ENCODE measurements around the gene ADORA2A.

ADORA2A gene

DNA sequence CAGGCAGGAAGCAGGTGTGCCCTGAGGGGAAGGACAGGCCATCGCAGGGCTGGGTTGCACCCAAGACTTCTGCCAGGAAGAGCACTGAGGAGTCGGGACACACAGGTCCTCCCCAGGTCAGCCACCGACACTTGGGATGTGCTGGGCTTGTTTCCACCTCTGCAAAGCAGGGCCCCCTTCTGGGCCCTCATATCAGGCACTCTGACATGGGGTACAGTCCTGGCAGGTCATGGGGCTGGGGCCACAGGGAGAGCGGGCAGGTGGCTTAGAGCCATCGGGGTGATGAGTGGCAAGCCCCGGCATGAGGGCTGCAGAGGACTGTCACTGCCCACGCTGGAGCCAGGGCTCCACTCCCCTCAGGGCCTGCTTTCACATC lies 7.9 kb upstream of the ADORA2A start:
- DNase-seq, result no peak

GRCh38 chr22:24420072-24420976 lies 7.1 kb upstream of the ADORA2A start:
- DNase-seq, result peak; percentile 42

GRCh38 chr22:24420977-24421343 lies 6.4 kb upstream of the ADORA2A start:
- no peak for DNase-seq

- no peak for DNase-seq
Observed at GRCh38 chr22:24421428-24421931, 5.9 kb upstream of the ADORA2A start.

DNA sequence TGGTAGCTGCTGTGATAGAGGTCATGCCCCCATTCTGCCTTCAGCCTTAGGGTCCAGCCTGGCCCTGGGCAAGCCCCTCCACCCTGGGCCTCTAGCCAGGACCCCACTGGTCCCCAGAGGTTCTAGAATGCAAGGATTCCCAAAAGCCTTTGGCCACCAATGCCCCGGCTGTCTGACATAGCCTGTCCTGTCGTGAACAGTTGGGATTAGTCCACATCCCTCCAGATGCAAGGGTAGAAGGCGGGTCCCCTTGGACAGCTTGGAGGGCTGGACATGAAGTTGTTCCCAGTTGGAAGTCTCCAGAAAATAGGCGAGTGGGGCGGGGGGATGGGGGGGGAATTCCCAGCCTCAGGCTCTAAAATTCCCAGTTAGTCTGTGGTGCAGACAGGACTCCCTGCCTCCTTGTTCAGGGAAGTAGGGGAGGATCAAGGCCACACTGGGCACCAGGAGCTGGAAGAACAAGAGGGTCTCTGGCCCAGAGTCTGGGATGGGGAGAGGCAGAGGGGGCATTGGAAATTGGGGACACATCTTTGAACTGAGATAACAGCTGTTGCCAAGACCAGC lies 5.2 kb upstream of the ADORA2A start:
- DNase-seq, result no peak

- no peak for DNase-seq
Observed at GRCh38 chr22:24423519-24424000, 3.8 kb upstream of the ADORA2A start.

DNA sequence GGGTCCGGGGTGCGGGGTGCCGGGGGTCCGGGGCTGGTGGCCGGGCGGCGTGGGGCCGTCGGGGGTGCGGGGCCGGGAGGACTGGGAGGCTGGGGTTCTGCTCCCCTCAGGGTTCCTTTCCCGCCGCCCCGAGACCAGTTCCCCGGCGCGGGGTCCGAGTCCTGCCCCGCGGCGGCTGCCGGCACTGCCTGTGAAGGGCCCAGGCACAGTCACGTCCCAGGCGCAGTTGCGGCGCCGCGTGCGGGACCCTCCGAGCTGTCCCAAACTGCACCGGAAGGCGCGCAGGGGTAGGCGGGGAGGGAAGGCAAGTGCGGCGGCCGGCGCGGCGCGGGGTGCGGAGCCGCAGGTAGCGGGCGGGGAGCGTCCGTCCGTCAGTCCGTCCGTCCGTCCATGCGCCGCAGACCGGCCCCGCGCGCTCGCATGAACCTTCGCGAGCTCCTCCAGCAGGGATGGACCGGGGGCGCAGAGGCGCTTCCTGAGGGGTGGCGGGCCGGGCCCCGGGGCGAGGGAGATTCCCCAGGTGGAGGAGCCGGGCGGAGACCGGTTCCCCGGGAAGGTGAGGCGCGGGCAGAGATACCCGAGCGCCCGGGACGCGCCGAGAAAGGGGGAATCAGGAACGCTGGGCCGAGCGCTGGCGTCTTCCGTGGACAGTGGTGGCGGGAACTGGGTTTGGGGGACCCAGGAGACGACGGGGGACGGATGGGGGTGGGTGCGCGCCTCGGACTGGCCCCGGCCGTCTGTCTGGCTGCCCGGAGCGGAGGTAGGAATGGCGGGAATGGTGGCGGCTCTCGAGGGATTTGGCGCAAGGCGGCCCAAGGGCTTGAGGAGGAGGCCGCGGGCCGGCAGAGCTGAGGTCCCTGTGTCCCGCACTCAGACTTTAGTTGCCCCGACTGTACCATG lies 3.1 kb upstream of the ADORA2A start:
- DNase-seq, result no peak

DNA sequence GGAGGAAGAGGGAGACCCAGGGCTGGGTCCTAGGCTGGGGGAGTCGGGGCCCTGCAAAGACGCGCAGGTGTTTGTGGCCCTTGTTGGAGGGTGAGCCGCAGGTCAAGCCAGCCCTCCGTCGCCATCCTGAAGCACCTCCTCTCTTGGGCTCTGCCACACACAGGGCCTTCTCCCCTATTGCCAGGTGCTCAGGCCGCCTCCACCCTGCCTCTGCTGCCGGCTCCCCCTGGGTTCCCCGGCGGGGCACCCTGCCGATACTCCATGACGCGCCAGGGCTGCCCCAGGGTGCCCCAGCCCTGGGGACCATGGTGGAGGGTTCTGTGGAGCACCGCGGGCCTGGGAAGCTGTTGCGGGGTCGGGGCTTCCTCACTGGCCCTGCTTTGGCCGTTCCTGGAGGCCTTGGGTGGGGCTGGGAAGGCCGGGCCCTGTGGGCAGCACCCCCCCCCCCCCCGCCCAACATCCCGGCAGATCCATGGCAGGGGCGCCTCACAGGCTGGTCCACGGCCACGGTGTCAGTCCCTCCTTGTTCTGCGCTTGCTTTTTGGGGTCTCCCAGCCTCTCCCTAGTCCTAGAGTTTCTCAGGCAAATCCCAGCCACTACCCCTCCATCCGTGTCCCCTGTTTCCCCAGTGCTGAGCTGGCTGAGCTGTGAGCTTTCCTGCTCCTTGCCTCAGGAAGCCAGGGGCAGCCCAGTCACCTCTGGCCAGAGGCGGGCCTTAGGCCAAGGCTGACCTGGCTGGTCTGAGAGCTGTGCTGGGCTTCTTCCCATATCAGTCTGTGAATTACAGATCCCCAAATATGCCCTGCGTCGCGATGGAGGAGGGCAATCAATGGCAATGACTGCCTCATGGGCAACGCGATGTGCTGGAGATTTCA lies 2.3 kb upstream of the ADORA2A start:
- no peak for DNase-seq

DNA sequence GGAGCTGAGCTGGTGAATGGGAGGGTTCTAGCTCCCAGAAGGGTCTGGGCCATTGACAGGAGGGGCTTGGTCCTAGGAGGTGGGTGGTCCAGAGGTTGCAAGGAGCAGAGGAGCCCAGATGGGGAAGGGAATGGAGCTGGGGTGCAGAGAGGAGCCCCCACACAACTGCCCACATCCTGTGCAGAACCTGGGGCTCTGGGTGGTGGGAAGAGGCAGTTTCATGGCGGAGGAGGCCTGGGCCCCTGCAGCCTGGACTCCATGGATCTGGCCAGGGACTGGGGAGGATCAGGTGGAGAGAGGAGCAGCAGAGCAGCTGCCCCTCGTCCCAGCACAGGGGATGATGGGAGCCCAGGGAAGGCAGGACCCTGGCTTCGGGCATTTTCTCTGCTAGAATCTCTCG lies 963 bp upstream of the ADORA2A start:
- DNase-seq, result no peak

DNA sequence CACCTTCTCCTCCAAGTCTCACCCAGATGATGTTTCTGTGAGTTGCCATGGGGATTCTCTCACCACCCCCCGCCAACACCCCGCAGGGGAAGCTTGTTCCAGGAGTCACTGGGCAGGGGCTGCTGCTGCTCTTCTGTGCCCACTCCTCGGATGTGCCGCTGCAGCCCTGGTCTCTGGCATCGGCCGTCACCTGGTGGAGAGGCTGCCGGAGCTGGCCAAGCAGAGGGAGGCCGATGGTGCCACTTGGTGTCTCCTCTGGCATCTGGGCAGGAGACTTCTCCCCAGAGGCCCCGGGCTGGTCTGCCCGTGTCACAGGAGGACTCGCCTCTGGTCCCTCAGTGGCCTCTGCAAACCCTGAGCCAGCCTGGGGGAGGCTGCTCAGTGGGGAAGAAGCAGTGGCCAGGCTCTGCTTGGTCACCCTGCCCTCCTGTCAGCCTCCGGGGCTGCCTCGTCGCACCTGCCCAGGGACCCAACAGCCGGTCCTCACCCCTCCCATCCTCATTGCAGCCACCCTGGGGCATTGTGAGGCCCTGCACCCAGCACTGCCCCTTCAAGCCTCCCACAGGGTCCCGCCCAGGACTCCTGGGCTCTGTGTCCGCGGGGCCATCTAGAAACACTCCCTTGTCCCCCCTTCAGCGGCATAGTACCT lies 424 bp upstream of the ADORA2A start:
- DNase-seq, result no peak

DNA sequence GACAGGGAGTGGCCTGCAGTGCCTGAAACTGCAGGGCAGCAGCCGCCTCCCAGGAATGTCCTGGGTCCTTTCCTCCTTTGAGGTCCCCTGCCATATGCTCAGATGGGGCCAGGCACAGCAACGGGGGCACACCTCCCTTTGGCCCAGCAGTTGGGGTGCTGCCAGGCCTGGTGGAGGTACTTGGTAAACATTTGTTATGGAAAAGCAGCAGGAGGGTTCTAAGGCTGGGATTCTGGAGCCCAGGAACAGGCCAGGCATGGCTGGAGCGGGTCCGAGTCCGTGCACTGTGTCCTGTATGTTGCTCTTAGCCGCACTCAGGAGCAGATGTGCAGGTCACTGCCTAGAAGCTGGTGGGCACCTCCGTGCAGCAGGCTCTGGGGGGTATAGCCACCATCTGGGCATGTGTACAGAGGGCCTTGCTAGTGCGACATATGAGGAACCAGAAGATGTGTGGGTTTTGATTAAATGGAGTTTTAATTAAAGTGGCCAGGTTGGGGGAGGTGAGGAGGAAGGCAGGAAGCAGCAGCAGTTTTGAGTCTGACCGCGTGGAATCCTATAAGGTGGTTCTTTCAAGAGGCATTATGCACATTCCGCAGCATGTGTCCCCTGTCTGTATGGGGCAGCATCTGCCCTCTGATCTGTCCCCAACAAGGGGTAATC lies 1.5 kb downstream of the ADORA2A start:
- DNase-seq, result no peak

GRCh38 chr22:24429411-24430365 lies 2.3 kb downstream of the ADORA2A start:
- no peak for DNase-seq

DNA sequence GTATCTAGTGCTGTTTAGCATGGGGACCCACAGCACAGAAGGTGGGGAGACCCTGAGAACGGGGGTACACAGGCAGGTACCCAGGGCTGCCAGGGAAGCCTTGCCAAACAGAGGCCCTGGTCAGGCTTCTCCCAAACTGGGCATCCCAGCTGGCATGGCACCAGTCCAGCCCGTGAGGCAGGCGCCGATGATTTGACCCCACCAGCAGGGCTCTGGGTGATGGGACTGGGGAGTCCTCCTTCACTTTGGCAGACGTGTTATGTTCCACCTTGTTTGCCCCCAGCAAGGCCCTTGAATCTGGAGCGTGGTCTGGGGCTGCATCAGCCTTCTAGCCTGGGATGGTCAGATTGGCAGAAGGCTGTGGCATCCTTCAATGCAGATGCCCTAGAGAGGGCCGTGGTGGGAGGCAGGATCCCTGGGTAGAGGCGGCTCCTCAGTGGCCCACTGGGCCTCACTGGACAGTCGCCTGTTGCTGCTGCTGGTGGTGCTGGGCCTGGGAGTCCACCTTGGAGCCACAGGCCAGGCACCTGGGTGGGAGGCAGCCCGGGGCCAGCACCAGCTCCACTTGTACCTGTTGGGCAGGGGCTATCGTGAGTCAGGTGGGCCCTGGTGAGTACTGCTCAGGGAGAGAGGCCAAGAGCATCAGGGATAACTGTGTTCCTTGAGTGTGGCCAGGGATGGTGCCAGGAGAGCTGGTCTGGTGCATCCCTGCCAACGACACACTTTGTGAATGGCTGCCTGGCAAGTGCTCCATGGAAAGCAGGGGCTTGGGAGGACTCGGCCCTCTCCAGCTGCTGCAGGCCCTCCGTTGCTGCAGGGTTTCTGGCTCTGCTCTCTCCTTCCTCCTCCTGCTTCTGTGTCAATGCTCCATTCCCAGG lies 3.3 kb downstream of the ADORA2A start:
- DNase-seq, result no peak

DNA sequence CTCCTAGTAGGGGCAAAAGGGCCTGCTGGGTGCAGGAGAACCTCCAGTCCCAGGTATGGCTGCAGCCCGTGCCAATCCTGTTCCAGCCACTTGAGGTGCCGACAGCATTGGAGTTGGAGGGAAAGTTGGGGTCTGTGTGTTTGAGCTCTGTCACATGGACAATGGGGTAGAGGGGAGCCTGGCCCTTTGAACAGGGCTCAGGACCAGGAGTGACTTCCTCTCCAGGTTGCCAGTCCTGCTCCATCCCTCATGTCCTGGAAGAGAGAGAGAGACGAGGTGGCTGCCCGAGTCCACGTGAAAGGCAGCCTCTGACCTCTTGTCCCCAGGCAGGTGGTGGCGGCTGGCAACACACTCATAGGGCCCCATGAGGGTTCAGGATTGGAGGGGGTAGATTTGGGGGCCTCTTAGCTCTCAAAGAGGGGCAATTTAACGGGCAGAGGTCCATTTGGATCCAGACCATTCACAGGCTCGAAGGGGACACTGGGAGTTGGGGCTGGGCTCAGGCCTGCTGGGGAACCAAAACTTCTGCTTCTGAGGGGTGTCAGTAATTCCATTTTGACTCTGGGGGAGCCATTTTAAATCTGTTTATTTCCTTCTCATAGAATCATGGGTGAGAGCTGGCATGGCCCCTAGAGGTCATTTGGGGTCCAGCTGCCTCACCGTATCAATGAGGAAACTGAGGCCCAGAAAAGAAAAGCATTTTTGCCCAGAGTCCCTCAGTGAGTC lies 4.1 kb downstream of the ADORA2A start:
- no peak for DNase-seq

- DNase-seq, result no peak
Observed at GRCh38 chr22:24432059-24432853, 4.9 kb downstream of the ADORA2A start.

GRCh38 chr22:24433001-24433827 lies 5.8 kb downstream of the ADORA2A start:
- no peak for DNase-seq
